Measurements from ENCODE around the gene CIROP.

DNA sequence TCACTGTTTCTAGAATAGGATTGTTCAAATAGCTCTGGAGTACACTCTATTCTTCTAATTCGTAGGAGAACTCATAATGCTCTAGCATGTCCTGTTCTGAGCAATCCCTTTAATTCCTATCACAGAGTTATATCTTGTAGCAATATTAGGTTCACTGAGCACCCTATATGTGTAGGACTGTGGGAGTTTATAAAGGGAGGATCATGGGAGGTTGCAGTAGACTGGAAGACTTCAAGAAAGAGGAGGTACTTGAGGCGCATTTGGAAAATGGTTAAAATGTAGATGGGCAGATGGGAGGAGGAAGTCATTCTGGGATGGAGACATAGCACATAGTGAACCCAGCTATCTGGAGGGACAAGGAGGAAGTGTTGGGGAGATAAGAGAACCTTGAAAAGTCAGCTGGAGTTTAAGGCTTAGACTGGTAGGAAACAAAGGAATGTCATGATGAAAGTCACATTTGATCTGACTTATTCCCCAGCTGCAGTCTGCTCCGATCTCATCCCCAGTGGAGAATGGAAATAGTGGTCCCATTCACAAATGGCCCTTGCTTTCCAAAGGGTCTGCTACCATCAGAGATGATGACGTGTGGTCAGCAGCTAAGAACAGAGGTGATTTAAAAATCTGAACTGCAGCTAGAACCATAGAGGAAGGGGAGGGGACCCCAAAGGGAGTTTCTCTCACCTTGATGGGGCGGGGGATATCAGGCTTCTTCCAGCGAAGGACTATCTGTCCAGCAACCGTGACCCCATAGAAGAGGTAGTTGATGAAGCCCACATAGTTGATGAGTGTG lies 24.4 kb upstream of the CIROP start:
- TF ChIP-seq HNRNPH1 (optimal IDR thresholded peaks at IDR 0.05; ENCODE audit: low read depth, low read length), result no peak
- no peak for TF ChIP-seq POLR3A (IDR thresholded peaks at IDR 0.05; ENCODE audit: borderline replicate concordance, extremely low read depth, insufficient read depth, insufficient read length)
- TF ChIP-seq ZSCAN32 (CRISPR knock-in tag; IDR thresholded peaks at IDR 0.05), result no peak
- no peak for TF ChIP-seq HINFP (tag; conservative IDR thresholded peaks at IDR 0.05; ENCODE audit: low read depth)
- TF ChIP-seq YBX1 (IDR thresholded peaks at IDR 0.05), result no peak

Data from K562 (cell line).